Trophoblast cell (in vitro differentiated cells and primary cell): ENCODE results near the gene HAT1.

Experiments used
- DNase-seq, 2 donors: peaks; one replicate each; pipeline ENCODE4 v3.0.0-alpha.2; 2016
- H2AFZ ChIP-seq: 2 replicates; pipeline ENCODE4 v1.6.1; 2013; ENCODE audit warnings: low read length, moderate library complexity, mild to moderate bottlenecking; ENCODE audit not compliant: insufficient read depth, poor library complexity
- H2AK5ac ChIP-seq: 2 replicates; pipeline ENCODE4 v1.6.1; 2013; ENCODE audit warnings: mild to moderate bottlenecking, low read length
- H2BK120ac ChIP-seq: 2 replicates; pipeline ENCODE4 v1.6.1; 2013; ENCODE audit warnings: low read length, mild to moderate bottlenecking, moderate library complexity; ENCODE audit not compliant: insufficient read depth, poor library complexity
- H2BK12ac ChIP-seq: 2 replicates; pipeline ENCODE4 v1.6.1; 2013; ENCODE audit warnings: mild to moderate bottlenecking, low read length, moderate library complexity
- H2BK5ac ChIP-seq: 2 replicates; pipeline ENCODE4 v1.6.1; 2013; ENCODE audit warnings: low read length, low read depth, moderate library complexity, mild to moderate bottlenecking; ENCODE audit not compliant: poor library complexity
- H3K14ac ChIP-seq: 2 replicates; pipeline ENCODE4 v1.6.1; 2013; ENCODE audit warnings: mild to moderate bottlenecking, low read length
- H3K18ac ChIP-seq: 2 replicates; pipeline ENCODE4 v1.6.1; 2013; ENCODE audit warnings: mild to moderate bottlenecking, low read length
- H3K23ac ChIP-seq: 2 replicates; pipeline ENCODE4 v1.6.1; 2013; ENCODE audit warnings: low read length
- H3K27ac ChIP-seq: 2 replicates; pipeline ENCODE4 v1.5.1; 2013; ENCODE audit warnings: low read depth, mild to moderate bottlenecking, inconsistent platforms, low read length, moderate library complexity
- H3K27me3 ChIP-seq: 2 replicates; pipeline ENCODE4 v1.6.1; 2013; ENCODE audit warnings: inconsistent platforms, mild to moderate bottlenecking, low read length, moderate library complexity; ENCODE audit not compliant: insufficient read depth
- H3K36me3 ChIP-seq, 2 experiments: 1 replicate in 1 of 2; 2 replicates in 1 of 2; pipeline ENCODE4 v1.6.1; 2013; ENCODE audit warnings: low read length in 2 of 2, mild to moderate bottlenecking in 2 of 2, moderate library complexity in 1 of 2; ENCODE audit not compliant: insufficient read depth in 2 of 2, control insufficient read depth in 1 of 2
- H3K4ac ChIP-seq: 2 replicates; pipeline ENCODE4 v1.6.1; 2013; ENCODE audit warnings: low read depth, mild to moderate bottlenecking, low read length, moderate library complexity
- H3K4me1 ChIP-seq, 2 experiments: 1 replicate in 1 of 2; 2 replicates in 1 of 2; pipeline ENCODE4 v1.6.1; 2013; ENCODE audit warnings: low read length in 2 of 2, mild to moderate bottlenecking in 2 of 2, moderate library complexity in 1 of 2; ENCODE audit not compliant: insufficient read depth in 2 of 2, control insufficient read depth in 1 of 2
- H3K4me2 ChIP-seq: 2 replicates; pipeline ENCODE4 v1.6.1; 2013; ENCODE audit warnings: inconsistent platforms, mild to moderate bottlenecking, low read length, moderate library complexity
- H3K4me3 ChIP-seq: 2 replicates; pipeline ENCODE4 v1.5.1; 2013; ENCODE audit warnings: mild to moderate bottlenecking, low read depth, low read length, inconsistent platforms
- H3K79me1 ChIP-seq: one replicate; pipeline ENCODE4 v1.6.1; 2013; ENCODE audit warnings: low read length
- H3K79me2 ChIP-seq: 2 replicates; pipeline ENCODE4 v1.6.1; 2013; ENCODE audit warnings: low read length, mild to moderate bottlenecking; ENCODE audit not compliant: control insufficient read depth, insufficient read depth, poor library complexity
- H3K9ac ChIP-seq: 2 replicates; pipeline ENCODE4 v1.6.1; 2013; ENCODE audit warnings: mild to moderate bottlenecking, low read length
- H3K9me3 ChIP-seq: 2 replicates; pipeline ENCODE4 v1.6.1; 2013; ENCODE audit warnings: low read depth, mild to moderate bottlenecking, control low read depth, inconsistent platforms, low read length; ENCODE audit not compliant: insufficient read depth
- H4K12ac ChIP-seq: 2 replicates; pipeline ENCODE4 v1.6.1; 2013; ENCODE audit warnings: low read depth, mild to moderate bottlenecking, low read length, moderate library complexity
- H4K8ac ChIP-seq: 2 replicates; pipeline ENCODE4 v1.6.1; 2013; ENCODE audit warnings: low read depth, mild to moderate bottlenecking, low read length, moderate library complexity
- H4K91ac ChIP-seq: one replicate; pipeline ENCODE4 v1.6.1; 2013; ENCODE audit warnings: low read depth, mild to moderate bottlenecking, low read length, moderate library complexity
- WGBS: extraction: QIAGEN DNeasy Blood & Tissue Kit; methylation state at CpG from one replicate; pipeline ENCODE4 v1.1.7; 2013; ENCODE audit warnings: missing lambda C conversion rate; ENCODE audit not compliant: insufficient read length, insufficient coverage; ENCODE audit errors: extremely low coverage; 5-methylcytosine and 5-hydroxymethylcytosine counted together

Gene HAT1

GRCh38 chr2:171957061-171957460 lies 34.8 kb downstream of the HAT1 start:
- Histone ChIP-seq H2AK5ac (no peak overlapping the region), H4K91ac (no peak overlapping the region), H3K9ac (no peak overlapping the region), H2BK5ac (no peak overlapping the region), H4K12ac (no peak overlapping the region), H2AFZ (no peak overlapping the region), H3K23ac (no peak overlapping the region), H3K79me2 (no peaks in the 10 kb centered on the region), H3K4me3 (no peak overlapping the region), H4K8ac (no peak overlapping the region), H3K4me1 (no peaks in the 10 kb centered on the region), H3K27me3 (no peaks in the 10 kb centered on the region), H2BK120ac (no peak overlapping the region), H3K79me1 (no peaks in the 10 kb centered on the region), H3K27ac (no peak overlapping the region), H3K4ac (no peak overlapping the region), H3K9me3 (no peaks in the 10 kb centered on the region), H3K36me3 (peaks cover 3 to 8% of the 10 kb centered on the region in 2 experiments), H3K14ac (no peak overlapping the region), H3K18ac (no peak overlapping the region), H3K4me2 (no peak overlapping the region), H2BK12ac (no peak overlapping the region)
- no peak for DNase-seq
- no CpG with 5 or more reads among the region's 2 CpGs for WGBS

GRCh38 chr2:171958475-171958874 lies 36.2 kb downstream of the HAT1 start:
- no CpG with 5 or more reads among the region's 3 CpGs for WGBS
- H3K9ac ChIP-seq, result no peak overlapping the region

DNA sequence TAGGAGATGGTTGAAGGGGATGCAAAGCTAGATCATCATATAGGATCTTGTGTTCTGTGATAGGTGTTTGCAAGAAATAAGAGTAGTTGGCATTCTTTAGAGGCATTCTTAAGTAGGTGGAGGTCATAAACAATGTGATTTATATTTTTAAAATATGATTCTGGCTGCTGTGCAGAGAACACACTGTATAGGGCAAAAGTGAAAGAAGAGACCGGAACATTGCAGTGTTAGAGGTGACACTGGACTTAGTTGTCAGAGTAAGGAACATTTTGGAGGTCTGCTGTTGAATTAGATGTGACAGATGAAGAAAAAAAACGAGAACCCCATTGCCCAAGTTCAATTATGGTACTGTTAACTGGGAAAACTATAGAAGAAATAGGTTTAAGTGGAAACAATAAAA lies 37.7 kb downstream of the HAT1 start:
- no peak overlapping the region for H3K4me2 ChIP-seq
- H2BK120ac ChIP-seq, result no peak overlapping the region
- no CpG with 5 or more reads among the region's 2 CpGs for WGBS
- no peak overlapping the region for H4K12ac ChIP-seq
- no peak overlapping the region for H4K8ac ChIP-seq
- no peak overlapping the region for H3K4me3 ChIP-seq
- H4K91ac ChIP-seq, result no peak overlapping the region
- no peaks in the 10 kb centered on the region for H3K79me2 ChIP-seq
- no peak overlapping the region for H3K18ac ChIP-seq
- no peaks in the 10 kb centered on the region for H3K4me1 ChIP-seq
- no peak overlapping the region for H3K4ac ChIP-seq
- H2BK5ac ChIP-seq, result no peak overlapping the region
- H2AFZ ChIP-seq, result no peak overlapping the region
- no peak overlapping the region for H3K27ac ChIP-seq
- no peak overlapping the region for H3K9ac ChIP-seq
- H2AK5ac ChIP-seq, result no peak overlapping the region
- no peak overlapping the region for H2BK12ac ChIP-seq
- peaks cover 0 to 3% of the 10 kb centered on the region in 2 experiments for H3K36me3 ChIP-seq
- no peak overlapping the region for H3K23ac ChIP-seq
- no peak overlapping the region for H3K14ac ChIP-seq
- H3K79me1 ChIP-seq, result no peaks in the 10 kb centered on the region
- H3K9me3 ChIP-seq, result no peaks in the 10 kb centered on the region
- DNase-seq, result no peak
- no peaks in the 10 kb centered on the region for H3K27me3 ChIP-seq

More at GRCh38 chr2:171958475-171958874, 36.2 kb downstream of the HAT1 start:
- H2AK5ac ChIP-seq, result no peak overlapping the region
- H3K4ac ChIP-seq, result no peak overlapping the region
- no peaks in the 10 kb centered on the region for H3K4me1 ChIP-seq
- no peak overlapping the region for H3K18ac ChIP-seq
- no peak overlapping the region for H2AFZ ChIP-seq
- DNase-seq, result peak in 1 of 2 donors; percentile 60
- H3K4me3 ChIP-seq, result no peak overlapping the region
- H3K79me1 ChIP-seq, result no peaks in the 10 kb centered on the region
- no peak overlapping the region for H4K91ac ChIP-seq
- no peak overlapping the region for H3K27ac ChIP-seq
- H4K12ac ChIP-seq, result no peak overlapping the region
- H3K79me2 ChIP-seq, result no peaks in the 10 kb centered on the region
- H2BK120ac ChIP-seq, result no peak overlapping the region
- H3K14ac ChIP-seq, result no peak overlapping the region
- H3K23ac ChIP-seq, result no peak overlapping the region
- H4K8ac ChIP-seq, result no peak overlapping the region
- H3K9me3 ChIP-seq, result no peaks in the 10 kb centered on the region
- peaks cover under 1 to 3% of the 10 kb centered on the region in 2 experiments for H3K36me3 ChIP-seq
- H3K27me3 ChIP-seq, result no peaks in the 10 kb centered on the region
- H3K4me2 ChIP-seq, result no peak overlapping the region
- no peak overlapping the region for H2BK5ac ChIP-seq
- H2BK12ac ChIP-seq, result no peak overlapping the region

DNA sequence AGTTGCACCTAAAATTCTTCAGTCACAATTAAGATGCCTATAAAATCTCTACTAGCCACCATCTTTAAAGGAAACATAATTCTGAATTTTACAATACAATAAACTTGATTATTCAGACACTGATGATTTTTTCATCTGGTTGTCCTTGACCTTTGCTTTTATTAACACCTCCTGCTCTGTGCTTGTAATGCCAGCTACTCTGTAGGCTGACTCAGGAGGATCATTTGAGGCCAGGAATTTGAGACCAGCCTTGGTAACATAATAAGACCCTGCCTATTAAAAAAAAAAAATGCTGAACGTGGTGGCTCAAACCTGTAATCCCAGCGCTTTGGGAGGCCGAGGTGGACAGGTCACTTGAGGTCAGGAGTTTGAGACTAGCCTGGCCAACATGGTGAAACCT lies 38.3 kb downstream of the HAT1 start:
- no peak for DNase-seq
- Histone ChIP-seq H3K4me3 (no peak overlapping the region), H2BK120ac (no peak overlapping the region), H2AK5ac (no peak overlapping the region), H3K4ac (no peak overlapping the region), H3K79me1 (no peaks in the 10 kb centered on the region), H3K27ac (no peak overlapping the region), H3K9ac (no peak overlapping the region), H3K4me2 (no peak overlapping the region), H2BK5ac (no peak overlapping the region), H3K23ac (no peak overlapping the region), H3K36me3 (peaks cover 0 to 3% of the 10 kb centered on the region in 2 experiments), H3K79me2 (no peaks in the 10 kb centered on the region), H3K4me1 (no peaks in the 10 kb centered on the region), H3K14ac (no peak overlapping the region), H3K9me3 (no peaks in the 10 kb centered on the region), H4K8ac (no peak overlapping the region), H4K91ac (no peak overlapping the region), H3K27me3 (no peaks in the 10 kb centered on the region), H3K18ac (no peak overlapping the region), H2AFZ (no peak overlapping the region), H4K12ac (no peak overlapping the region), H2BK12ac (no peak overlapping the region)
- WGBS, result no CpG with 5 or more reads among the region's 3 CpGs
